Prostate gland (tissue), 2 donors: ENCODE data around the gene SINHCAF.

Experiments
- POLR2A ChIP-seq: fragments of 450-650 bp; IDR thresholded peaks from one replicate; pipeline ENCODE4 v1.6.1; 2016; ENCODE audit warnings: antibody characterized with exemption, mild to moderate bottlenecking
- POLR2AphosphoS5 ChIP-seq: sonication (generic); formaldehyde crosslinking; IDR thresholded peaks from one replicate; pipeline ENCODE4 v1.6.1; 2017; ENCODE audit warnings: antibody characterized with exemption
- TF ChIP-seq, protein P1 (sequence below), 4 experiments: fragments of 200-600 bp in 2 of 4; fragments of 450-650 bp in 2 of 4; sonication (generic) in 2 of 4; IDR thresholded peaks; 1 replicate in 3 of 4; 2 replicates in 1 of 4; pipeline ENCODE4 v1.5.1; 2016 to 2019; ENCODE audit warnings: antibody characterized with exemption in 4 of 4, mild to moderate bottlenecking in 2 of 4, moderate library complexity in 2 of 4

DNA sequence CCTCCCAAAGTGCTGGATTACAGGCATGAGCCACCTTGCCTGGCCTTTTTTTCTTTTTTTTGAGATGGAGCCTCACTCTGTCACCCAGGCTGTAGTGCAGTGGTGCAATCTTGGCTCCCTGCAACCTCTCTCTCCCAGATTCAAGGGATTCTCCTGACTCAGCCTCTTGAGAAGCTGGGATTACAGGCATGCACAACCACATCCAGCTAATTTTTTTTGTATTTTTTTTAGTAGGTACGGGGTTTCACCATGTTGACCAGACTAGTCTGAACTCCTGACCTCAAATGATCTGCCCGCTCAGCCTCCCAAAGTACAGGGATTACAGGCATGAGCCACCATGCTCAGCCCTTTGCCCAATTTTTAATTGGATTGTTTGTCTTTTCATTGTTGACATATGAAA lies 58.0 kb downstream of the SINHCAF start:
- TF ChIP-seq, protein P1, sequence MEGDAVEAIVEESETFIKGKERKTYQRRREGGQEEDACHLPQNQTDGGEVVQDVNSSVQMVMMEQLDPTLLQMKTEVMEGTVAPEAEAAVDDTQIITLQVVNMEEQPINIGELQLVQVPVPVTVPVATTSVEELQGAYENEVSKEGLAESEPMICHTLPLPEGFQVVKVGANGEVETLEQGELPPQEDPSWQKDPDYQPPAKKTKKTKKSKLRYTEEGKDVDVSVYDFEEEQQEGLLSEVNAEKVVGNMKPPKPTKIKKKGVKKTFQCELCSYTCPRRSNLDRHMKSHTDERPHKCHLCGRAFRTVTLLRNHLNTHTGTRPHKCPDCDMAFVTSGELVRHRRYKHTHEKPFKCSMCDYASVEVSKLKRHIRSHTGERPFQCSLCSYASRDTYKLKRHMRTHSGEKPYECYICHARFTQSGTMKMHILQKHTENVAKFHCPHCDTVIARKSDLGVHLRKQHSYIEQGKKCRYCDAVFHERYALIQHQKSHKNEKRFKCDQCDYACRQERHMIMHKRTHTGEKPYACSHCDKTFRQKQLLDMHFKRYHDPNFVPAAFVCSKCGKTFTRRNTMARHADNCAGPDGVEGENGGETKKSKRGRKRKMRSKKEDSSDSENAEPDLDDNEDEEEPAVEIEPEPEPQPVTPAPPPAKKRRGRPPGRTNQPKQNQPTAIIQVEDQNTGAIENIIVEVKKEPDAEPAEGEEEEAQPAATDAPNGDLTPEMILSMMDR (IDR thresholded peaks at IDR 0.05), result no peak
- no peak for TF ChIP-seq POLR2A
- no peak for TF ChIP-seq POLR2AphosphoS5
